ENCODE results near the gene ADSS1.
A peak's percentile ranks its signal among the peaks of the same experiment; 100 is the strongest.

ADSS1 gene

DNA sequence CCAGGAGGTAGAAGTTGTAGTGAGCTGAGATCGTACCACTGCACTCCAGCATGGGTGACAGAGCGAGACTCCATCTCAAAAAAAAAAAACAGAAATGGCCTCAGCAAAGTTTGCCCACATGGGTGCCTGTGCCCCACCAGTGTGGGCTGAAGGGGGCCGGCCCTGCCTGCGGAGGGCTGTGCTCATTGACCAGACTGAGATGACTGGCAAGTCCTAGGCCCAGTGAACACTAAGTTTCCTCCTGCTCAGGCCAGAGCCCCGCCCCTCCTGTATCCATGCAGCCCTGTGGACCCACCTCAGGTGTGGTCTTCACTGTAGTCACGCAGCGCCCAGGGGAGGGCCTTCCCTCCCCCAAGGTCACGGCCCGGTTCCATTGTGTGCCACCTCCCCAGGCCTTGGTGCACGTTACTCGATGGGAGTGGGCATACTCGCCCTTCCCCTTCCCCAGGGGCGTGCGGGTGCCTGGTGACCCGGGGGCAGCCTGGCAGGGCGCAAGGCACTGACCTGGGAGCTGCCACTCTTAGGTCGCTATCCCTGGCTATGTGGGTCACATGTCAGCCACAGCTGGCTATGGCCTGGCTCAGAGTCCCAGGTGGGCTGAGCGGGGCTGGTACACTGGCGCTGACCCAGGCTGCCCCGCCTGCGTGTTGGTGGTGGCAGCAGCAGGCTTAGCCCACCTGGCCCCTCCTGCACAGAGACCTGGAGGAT is 18.5 kb upstream of the ADSS1 start:
- Mint-ChIP-seq H3K27me3 (ENCODE audit: low read depth, poor library complexity) (peaks cover 8% of the 10 kb centered on the region), H3K4me3 (no peak overlapping the region), H3K9me3 (peaks cover 7% of the 10 kb centered on the region), H3K4me1 (peaks cover 20% of the 10 kb centered on the region), H3K27ac (no peak overlapping the region), H3K36me3 (ENCODE audit: low read depth) (peaks cover 23% of the 10 kb centered on the region)
- no peak for DNase-seq
- TF ChIP-seq, protein P1, sequence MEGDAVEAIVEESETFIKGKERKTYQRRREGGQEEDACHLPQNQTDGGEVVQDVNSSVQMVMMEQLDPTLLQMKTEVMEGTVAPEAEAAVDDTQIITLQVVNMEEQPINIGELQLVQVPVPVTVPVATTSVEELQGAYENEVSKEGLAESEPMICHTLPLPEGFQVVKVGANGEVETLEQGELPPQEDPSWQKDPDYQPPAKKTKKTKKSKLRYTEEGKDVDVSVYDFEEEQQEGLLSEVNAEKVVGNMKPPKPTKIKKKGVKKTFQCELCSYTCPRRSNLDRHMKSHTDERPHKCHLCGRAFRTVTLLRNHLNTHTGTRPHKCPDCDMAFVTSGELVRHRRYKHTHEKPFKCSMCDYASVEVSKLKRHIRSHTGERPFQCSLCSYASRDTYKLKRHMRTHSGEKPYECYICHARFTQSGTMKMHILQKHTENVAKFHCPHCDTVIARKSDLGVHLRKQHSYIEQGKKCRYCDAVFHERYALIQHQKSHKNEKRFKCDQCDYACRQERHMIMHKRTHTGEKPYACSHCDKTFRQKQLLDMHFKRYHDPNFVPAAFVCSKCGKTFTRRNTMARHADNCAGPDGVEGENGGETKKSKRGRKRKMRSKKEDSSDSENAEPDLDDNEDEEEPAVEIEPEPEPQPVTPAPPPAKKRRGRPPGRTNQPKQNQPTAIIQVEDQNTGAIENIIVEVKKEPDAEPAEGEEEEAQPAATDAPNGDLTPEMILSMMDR (IDR thresholded peaks at IDR 0.05), result no peak

DNA sequence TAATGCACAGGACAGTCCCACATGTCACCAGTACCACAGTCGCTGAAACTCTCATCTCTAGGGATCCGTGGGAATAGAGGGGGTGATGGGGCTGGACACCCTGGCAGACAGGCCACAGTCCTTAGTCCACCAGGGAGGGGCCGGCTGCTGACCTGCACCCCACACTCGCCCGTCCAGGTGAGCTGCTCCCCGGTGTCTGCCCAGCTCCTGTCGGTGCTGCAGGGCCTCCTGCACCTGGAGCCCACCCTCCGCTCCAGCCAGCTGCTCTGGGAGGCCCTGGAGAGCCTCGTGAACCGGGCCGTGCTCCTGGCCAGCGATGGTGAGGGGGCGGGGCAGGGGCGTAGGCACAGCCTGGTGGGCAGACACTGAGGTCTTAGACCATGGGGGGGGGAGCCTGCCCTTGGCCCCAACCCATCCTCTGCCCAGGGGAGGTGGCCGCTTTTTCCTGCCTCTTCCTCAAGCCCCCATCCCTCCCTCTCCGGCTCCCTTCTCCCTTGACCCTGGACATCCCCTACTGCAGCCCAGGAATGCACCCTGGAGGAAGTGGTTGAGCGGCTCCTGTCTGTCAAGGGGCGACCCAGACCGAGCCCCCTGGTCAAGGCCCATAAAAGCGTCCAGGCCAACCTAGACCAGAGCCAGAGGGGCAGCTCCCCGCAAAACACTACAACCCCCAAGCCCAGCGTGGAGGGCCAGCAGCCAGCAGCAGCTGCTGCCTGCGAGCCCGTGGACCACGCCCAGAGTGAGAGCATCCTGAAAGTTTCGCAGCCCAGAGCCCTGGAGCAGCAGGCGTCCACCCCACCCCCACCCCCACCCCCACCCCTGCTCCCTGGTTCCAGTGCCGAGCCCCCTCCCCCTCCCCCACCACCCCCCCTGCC is 17.1 kb upstream of the ADSS1 start:
- TF ChIP-seq, protein P1 (IDR thresholded peaks at IDR 0.05), result no peak
- Mint-ChIP-seq H3K9me3 (peaks cover 7% of the 10 kb centered on the region), H3K4me1 (peaks cover 17% of the 10 kb centered on the region), H3K36me3 (ENCODE audit: low read depth) (peaks cover 23% of the 10 kb centered on the region), H3K27me3 (ENCODE audit: low read depth, poor library complexity) (peaks cover 1% of the 10 kb centered on the region), H3K4me3 (no peak overlapping the region), H3K27ac (no peak overlapping the region)
- DNase-seq, result no peak

DNA sequence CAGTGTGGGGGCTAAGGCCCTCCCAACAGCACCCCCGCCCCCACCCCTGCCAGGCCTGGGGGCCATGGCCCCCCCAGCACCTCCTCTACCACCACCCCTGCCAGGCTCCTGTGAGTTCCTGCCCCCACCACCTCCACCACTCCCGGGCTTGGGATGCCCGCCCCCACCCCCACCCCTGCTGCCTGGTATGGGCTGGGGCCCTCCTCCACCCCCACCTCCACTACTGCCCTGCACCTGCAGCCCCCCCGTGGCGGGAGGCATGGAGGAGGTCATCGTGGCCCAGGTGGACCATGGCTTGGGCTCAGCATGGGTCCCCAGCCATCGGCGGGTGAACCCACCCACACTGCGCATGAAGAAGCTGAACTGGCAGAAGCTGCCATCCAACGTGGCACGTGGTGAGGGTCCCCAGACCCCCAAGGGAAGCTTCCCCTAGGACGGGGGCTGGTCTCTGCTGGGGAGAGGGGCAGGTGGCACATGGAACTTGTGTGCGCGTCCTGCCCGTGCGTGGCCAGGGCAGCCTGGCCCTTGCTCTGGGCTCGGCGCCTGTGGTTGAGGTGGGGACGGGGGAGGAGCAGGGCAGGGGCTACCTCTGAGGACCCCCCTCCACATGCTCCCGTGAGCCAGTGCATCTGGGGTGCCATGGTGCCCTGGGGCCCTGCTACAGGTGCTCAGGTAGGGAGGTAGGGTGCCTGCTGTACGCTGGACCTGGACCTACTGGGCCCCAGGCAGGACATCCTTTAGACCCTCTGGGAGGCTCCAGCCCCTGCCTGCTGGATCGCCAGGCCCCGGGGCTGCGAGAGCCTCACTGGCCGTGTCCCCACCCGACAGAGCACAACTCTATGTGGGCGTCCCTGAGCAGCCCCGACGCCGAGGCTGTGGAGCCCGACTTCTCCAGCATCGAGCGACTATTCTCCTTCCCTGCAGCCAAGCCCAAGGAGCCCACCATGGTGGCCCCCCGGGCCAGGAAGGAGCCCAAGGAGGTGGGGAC is 16.1 kb upstream of the ADSS1 start:
- no peak for DNase-seq
- H3K27me3 Mint-ChIP-seq (ENCODE audit: low read depth, poor library complexity), result no peaks in the 10 kb centered on the region
- TF ChIP-seq, protein P1 (IDR thresholded peaks at IDR 0.05), result no peak
- H3K4me1 Mint-ChIP-seq, result peaks cover 17% of the 10 kb centered on the region
- H3K9me3 Mint-ChIP-seq, result peaks cover 7% of the 10 kb centered on the region
- H3K36me3 Mint-ChIP-seq (ENCODE audit: low read depth), result peaks cover 23% of the 10 kb centered on the region
- no peak overlapping the region for H3K4me3 Mint-ChIP-seq
- H3K27ac Mint-ChIP-seq, result no peak overlapping the region

DNA sequence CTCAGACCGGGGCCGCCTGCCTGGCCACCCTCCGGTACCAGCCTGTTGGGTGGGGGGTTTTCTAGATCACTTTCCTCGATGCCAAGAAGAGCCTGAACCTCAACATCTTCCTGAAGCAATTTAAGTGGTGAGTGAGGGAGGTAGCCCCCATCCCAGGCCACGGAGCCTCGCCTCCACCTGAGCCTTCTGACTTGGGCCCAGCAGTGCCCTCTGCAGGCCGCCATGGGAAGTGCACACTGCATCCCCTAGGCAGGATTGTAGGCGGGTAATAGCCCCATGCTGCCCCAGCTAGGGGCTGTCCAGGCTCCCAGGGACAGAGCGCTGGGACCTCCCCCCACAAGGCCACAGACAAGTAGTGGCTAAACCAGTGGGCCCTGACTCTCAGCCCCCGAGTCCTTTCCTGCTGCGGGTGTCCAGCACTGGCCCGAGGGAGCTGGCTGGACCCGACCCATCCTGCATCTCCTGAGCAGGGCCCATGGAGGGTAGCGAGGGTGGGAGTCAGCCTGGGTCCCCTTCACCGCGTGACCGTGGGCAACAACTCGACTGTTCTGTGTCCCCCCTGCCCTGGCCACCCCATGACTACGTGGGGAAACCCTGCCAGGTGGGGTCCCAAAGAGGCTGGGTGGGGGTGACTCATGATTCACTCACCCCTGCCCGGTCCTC is 15.3 kb upstream of the ADSS1 start:
- peak; percentile 85 for DNase-seq
- Mint-ChIP-seq H3K27me3 (ENCODE audit: low read depth, poor library complexity) (no peaks in the 10 kb centered on the region), H3K36me3 (ENCODE audit: low read depth) (peaks cover 17% of the 10 kb centered on the region), H3K4me1 (peaks cover 17% of the 10 kb centered on the region), H3K4me3 (no peak overlapping the region), H3K9me3 (peaks cover 7% of the 10 kb centered on the region), H3K27ac (no peak overlapping the region)
- TF ChIP-seq, protein P1 (IDR thresholded peaks at IDR 0.05), result peak; percentile 99

DNA sequence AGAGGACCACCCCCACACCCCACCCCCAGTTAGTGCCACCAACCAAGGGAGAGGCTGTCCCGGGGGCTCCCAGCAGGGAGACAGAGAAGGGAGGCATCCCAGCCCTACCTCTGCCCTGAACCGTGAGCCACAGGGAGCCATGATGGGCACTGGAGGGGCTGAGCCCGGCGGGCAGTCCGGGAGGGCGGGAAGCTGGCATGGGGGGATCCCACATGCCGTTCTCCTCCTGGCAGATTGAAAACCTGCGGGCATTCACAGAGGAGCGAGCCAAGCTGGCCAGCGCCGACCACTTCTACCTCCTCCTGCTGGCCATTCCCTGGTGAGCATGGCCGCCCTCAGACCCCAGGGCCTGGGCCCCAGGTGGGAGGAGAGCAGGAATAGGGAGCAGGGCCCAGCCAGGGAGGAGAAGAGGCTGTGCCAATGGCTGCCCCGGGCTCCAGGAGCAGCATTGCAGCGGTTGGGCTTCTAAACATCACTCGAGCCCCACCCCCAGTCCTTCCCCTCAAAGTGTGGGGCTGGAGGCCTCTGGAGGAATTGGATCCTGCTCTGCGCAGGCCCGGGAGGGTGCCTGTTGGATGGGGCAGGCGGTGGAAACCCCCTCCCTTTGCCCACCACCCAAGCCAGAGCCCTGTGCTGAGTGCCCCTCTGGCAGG is 14.5 kb upstream of the ADSS1 start:
- H3K9me3 Mint-ChIP-seq, result peaks cover under 1% of the 10 kb centered on the region
- no peak for DNase-seq
- no peak overlapping the region for H3K27ac Mint-ChIP-seq
- TF ChIP-seq, protein P1 (IDR thresholded peaks at IDR 0.05), result no peak
- H3K4me1 Mint-ChIP-seq, result peaks cover 17% of the 10 kb centered on the region
- no peak overlapping the region for H3K4me3 Mint-ChIP-seq
- H3K27me3 Mint-ChIP-seq (ENCODE audit: low read depth, poor library complexity), result no peaks in the 10 kb centered on the region
- peaks cover 9% of the 10 kb centered on the region for H3K36me3 Mint-ChIP-seq (ENCODE audit: low read depth)

Data from nephron progenitor cell (in vitro differentiated cells).